ENCODE measurements around the gene CD22. TPM values are rescaled to one million over a fixed set of nuclear protein-coding genes. Genes with fewer than 3 reads are reported as not detected.

CD22 gene
- total and polyA plus RNA-seq, 2 donors (not counting 3 experiments of a cell fraction or from before 2014, with no cell fraction given) = not detected

DNA sequence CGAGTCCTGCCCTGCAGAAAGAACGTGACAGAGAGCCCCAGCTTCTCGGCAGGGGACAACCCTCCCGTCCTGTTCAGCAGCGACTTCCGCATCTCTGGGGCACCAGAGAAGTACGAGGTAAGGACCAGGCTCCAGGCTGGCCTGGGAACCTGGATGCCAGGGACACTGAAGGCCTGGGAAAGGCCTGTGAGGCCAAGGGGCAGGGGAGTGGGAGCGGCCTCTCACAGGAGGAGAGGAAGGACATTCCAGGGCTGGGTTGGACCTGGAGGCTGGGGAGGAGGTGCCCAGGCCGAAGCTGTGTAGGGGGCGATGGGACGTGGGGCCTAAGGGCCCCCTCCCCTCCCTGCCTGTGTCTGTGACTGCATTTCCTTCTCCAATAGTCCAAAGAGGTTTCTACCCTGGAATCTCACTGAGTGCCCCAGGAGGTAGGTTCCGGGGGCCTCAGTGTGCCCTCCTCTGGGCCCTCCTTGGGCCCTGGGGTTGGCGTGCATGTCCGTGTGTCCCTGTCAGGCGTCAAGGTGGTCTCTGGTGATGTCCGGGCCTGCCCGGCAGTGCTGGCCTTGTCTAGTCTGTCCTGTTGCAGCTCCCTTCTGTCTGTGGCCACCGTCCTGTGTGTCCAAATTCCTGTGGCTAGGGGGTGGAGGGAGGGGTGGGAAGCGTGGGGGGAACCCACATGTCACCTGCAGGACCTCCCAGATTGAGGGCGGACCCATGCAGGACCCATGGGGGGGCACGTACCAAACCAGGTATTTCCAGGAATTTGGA lies 16.9 kb upstream of the CD22 start:
- Histone ChIP-seq H3K4me3 (replicated peaks in 1 of 3; ENCODE audit: insufficient read depth in 1 of 3, low read depth in 1 of 3, low read length in 3 of 3) (no peak overlapping the region), H3K36me3 (ENCODE audit: control insufficient read depth in 2 of 2, extremely low read depth in 1 of 2, insufficient read depth in 2 of 2, low read length in 2 of 2) (no peaks in the 10 kb centered on the region), H2AFZ (ENCODE audit: low read depth, low read length) (no peak overlapping the region), H3K9ac (replicated peaks; ENCODE audit: extremely low read depth, insufficient read depth, low read length) (no peak overlapping the region), H3K4me2 (ENCODE audit: insufficient read depth, low read length) (no peak overlapping the region), H3K27me3 (ENCODE audit: control insufficient read depth in 2 of 2, insufficient read depth in 2 of 2, low read length in 2 of 2) (no peaks in the 10 kb centered on the region), H3K79me2 (ENCODE audit: control insufficient read depth, insufficient read depth, low read length) (no peaks in the 10 kb centered on the region), H4K20me1 (replicated peaks; ENCODE audit: control insufficient read depth, extremely low read depth, insufficient read depth, low read length) (no peaks in the 10 kb centered on the region), H3K9me3 (replicated peaks; ENCODE audit: control insufficient read depth, insufficient read depth, low read length) (no peaks in the 10 kb centered on the region), H3K27ac (ENCODE audit: insufficient read depth, low read depth, low read length) (no peak overlapping the region), H3K9me1 (replicated peaks; ENCODE audit: control insufficient read depth, extremely low read depth, insufficient read depth, low read length) (no peaks in the 10 kb centered on the region), H3K4me1 (ENCODE audit: control insufficient read depth, extremely low read depth, insufficient read depth, low read length) (no peaks in the 10 kb centered on the region)
- CTCF ChIA-PET = interaction anchor here (0.9 kb wide), 1 partner anchor 18 kb away, joined by 3 read pairs; no protein-coding TSS in a partner anchor
- DNase-seq (ENCODE audit: low read depth, low spot score) (no peak), FAIRE-seq (no peak)
- dilution Hi-C loops (cut with MboI; ENCODE audit: extremely low pct_ligation_motif_present, low sequenced_read_pairs) (no loop called here), intact Hi-C loops (cut with micrococcal nuclease) (no loop called here)
- TF ChIP-seq FOS (IDR thresholded peaks at IDR 0.05; ENCODE audit: borderline replicate concordance, insufficient read depth, low read length) = no peak
- no peak for TF ChIP-seq POLR2AphosphoS5 (IDR thresholded peaks at IDR 0.05; ENCODE audit: insufficient read depth, low read depth, low read length)
- TF ChIP-seq JUN (IDR thresholded peaks at IDR 0.05; ENCODE audit: borderline replicate concordance, insufficient read depth, insufficient read length, low read depth) = no peak
- POLR2A ChIA-PET = no interaction called here
- BruUV-seq (replicated peaks) = no TSS peak

DNA sequence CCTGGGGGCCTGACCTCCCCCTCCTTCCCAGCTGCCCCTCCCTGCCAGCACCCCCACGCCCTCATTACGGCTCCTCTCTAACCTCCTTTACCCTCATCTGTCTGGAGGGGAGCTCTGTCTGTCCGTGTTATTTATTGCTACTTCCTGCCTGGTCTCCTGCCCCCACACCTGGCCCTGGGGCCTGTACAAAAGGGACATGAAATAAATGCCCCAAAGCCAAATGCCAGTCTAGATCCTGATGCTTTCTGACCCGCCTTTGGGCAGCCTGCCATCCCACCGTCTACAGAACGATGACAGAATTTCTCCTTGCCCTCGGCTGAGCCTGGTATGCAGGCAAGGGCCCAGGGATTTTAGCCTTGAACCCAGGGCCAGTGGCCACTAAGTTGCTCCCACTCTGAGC lies 15.4 kb upstream of the CD22 start:
- peaks cover 2% of the 10 kb centered on the region for H3K4me1 ChIP-seq (ENCODE audit: control insufficient read depth, extremely low read depth, insufficient read depth, low read length)
- no peaks in the 10 kb centered on the region for H3K9me3 ChIP-seq (replicated peaks; ENCODE audit: control insufficient read depth, insufficient read depth, low read length)
- no peaks in the 10 kb centered on the region for H3K27me3 ChIP-seq (ENCODE audit: control insufficient read depth in 2 of 2, insufficient read depth in 2 of 2, low read length in 2 of 2)
- no peaks in the 10 kb centered on the region for H4K20me1 ChIP-seq (replicated peaks; ENCODE audit: control insufficient read depth, extremely low read depth, insufficient read depth, low read length)
- dilution Hi-C loops (cut with MboI; ENCODE audit: extremely low pct_ligation_motif_present, low sequenced_read_pairs) = no loop called here
- intact Hi-C loops (cut with micrococcal nuclease) = no loop called here
- ChIA-PET POLR2A (no interaction called here), CTCF (interaction anchor here (1.0 to 2.1 kb wide), 2 partner anchors 9 to 40 kb away, joined by 4 read pairs; no protein-coding TSS in a partner anchor)
- DNase-seq (ENCODE audit: low read depth, low spot score) (no peak), FAIRE-seq (no peak)
- H3K9me1 ChIP-seq (replicated peaks; ENCODE audit: control insufficient read depth, extremely low read depth, insufficient read depth, low read length) = no peaks in the 10 kb centered on the region
- H2AFZ ChIP-seq (ENCODE audit: low read depth, low read length) = no peak overlapping the region
- no peak for TF ChIP-seq JUN (IDR thresholded peaks at IDR 0.05; ENCODE audit: borderline replicate concordance, insufficient read depth, insufficient read length, low read depth)
- no peak for TF ChIP-seq FOS (IDR thresholded peaks at IDR 0.05; ENCODE audit: borderline replicate concordance, insufficient read depth, low read length)
- no peak for TF ChIP-seq EZH2 (IDR thresholded peaks at IDR 0.05; ENCODE audit: borderline replicate concordance, low read depth, low read length, severe bottlenecking)
- TF ChIP-seq, protein P1, sequence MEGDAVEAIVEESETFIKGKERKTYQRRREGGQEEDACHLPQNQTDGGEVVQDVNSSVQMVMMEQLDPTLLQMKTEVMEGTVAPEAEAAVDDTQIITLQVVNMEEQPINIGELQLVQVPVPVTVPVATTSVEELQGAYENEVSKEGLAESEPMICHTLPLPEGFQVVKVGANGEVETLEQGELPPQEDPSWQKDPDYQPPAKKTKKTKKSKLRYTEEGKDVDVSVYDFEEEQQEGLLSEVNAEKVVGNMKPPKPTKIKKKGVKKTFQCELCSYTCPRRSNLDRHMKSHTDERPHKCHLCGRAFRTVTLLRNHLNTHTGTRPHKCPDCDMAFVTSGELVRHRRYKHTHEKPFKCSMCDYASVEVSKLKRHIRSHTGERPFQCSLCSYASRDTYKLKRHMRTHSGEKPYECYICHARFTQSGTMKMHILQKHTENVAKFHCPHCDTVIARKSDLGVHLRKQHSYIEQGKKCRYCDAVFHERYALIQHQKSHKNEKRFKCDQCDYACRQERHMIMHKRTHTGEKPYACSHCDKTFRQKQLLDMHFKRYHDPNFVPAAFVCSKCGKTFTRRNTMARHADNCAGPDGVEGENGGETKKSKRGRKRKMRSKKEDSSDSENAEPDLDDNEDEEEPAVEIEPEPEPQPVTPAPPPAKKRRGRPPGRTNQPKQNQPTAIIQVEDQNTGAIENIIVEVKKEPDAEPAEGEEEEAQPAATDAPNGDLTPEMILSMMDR (IDR thresholded peaks at IDR 0.05; ENCODE audit: extremely low read depth in 1 of 2, insufficient read depth in 1 of 2, low read depth in 1 of 2, low read length in 2 of 2) = no peak
- TF ChIP-seq POLR2AphosphoS5 (IDR thresholded peaks at IDR 0.05; ENCODE audit: insufficient read depth, low read depth, low read length) = no peak
- no peak for TF ChIP-seq POLR2A (IDR thresholded peaks at IDR 0.05; ENCODE audit: low read depth, low read length)
- no peak for TF ChIP-seq GATA2 (IDR thresholded peaks at IDR 0.05; ENCODE audit: insufficient read depth, insufficient read length, low read depth, low read length)
- no peak overlapping the region for H3K4me2 ChIP-seq (ENCODE audit: insufficient read depth, low read length)
- H3K9ac ChIP-seq (replicated peaks; ENCODE audit: extremely low read depth, insufficient read depth, low read length) = no peak overlapping the region
- no peaks in the 10 kb centered on the region for H3K79me2 ChIP-seq (ENCODE audit: control insufficient read depth, insufficient read depth, low read length)
- H3K36me3 ChIP-seq (ENCODE audit: control insufficient read depth in 2 of 2, extremely low read depth in 1 of 2, insufficient read depth in 2 of 2, low read length in 2 of 2) = no peaks in the 10 kb centered on the region
- H3K4me3 ChIP-seq (replicated peaks in 1 of 3; ENCODE audit: insufficient read depth in 1 of 3, low read depth in 1 of 3, low read length in 3 of 3) = no peak overlapping the region
- no TSS peak for BruUV-seq (replicated peaks)
- H3K27ac ChIP-seq (ENCODE audit: insufficient read depth, low read depth, low read length) = no peak overlapping the region
